Lower leg skin (tissue), 3 donors: ENCODE measurements around the gene MYL12B.

Experiments used
- CTCF ChIP-seq, 3 donors: fragments of 450-650 bp; IDR thresholded peaks; one replicate each; pipeline ENCODE4 v1.5.1; 2016; ENCODE audit warnings: antibody characterized with exemption in 3 of 3, mild to moderate bottlenecking in 3 of 3, moderate library complexity in 2 of 3
- POLR2A ChIP-seq, 2 donors: fragments of 450-650 bp; IDR thresholded peaks; one replicate each; pipeline ENCODE4 v1.6.1; 2016 to 2017; ENCODE audit warnings: antibody characterized with exemption in 2 of 2, mild to moderate bottlenecking in 1 of 2, moderate library complexity in 1 of 2

GRCh38 chr18:3233004-3233403 is 28.9 kb upstream of the MYL12B start:
- TF ChIP-seq CTCF (IDR thresholded peaks at IDR 0.05) (no peak), POLR2A (IDR thresholded peaks at IDR 0.05) (no peak)
